HG03175 (cell line): ENCODE data around the gene LSM10.

Experiments
- ATAC-seq: cut with Tn5 transposase; IDR thresholded peaks from one replicate; pipeline ENCODE4 v1.9.1; 2021; ENCODE audit warnings: mild to moderate bottlenecking, moderate library complexity; ENCODE audit not compliant: unreplicated experiment

Gene LSM10

GRCh38 chr1:36354486-36354885 lies 43.2 kb downstream of the LSM10 start:
- no peak for ATAC-seq

- no peak for ATAC-seq
Observed at GRCh38 chr1:36352910-36353878, 44.5 kb downstream of the LSM10 start.

GRCh38 chr1:36352125-36352909 lies 45.4 kb downstream of the LSM10 start:
- no peak for ATAC-seq

- ATAC-seq = no peak
Observed at GRCh38 chr1:36351227-36351977, 46.3 kb downstream of the LSM10 start.

DNA sequence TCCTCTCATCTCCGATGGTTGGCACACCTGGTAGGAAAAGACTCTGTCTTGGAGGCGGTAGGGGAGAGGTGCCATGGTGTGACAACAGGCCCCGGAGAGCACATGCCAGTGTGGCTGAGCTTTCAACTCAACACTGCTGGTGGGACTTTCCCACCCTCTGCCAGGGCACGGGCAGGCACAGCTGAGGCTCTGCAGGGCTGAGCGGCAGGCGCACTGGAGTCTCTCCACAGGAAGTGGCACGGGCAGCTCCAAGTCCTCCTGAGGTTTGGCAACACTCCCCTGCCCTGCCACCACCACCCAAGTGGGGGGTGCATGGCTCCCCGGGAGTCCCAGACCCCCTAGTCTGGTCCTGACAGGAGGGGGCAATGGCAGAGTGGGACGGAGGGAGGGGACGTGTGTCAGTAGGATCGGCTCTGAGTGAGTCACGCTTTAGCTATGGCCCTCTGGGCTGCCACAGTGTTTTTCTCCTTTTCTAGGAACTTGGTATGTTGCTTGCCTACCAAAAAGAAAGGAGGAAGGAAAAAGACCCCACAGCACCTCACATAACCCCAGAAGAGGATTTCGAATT lies 47.0 kb downstream of the LSM10 start:
- no peak for ATAC-seq

DNA sequence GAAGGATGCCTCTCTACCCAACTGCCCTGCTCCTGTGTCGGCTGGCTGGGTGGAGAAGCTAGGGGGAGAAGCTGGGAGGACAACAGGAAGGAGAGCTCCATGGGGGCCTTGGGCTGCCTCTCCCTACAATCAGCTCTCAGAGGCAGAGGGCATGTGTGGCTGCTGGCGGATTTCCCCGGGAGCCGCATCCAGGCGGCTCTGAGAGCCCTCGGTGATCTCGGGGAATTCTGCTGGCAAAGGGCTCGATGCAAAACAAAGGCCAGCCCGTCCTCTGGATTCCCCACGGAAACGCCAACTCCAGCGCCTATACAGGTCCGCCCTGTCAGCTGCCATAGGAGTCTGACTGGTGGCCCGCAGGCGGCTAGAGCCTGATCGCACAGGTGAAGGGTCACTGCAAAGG lies 47.9 kb downstream of the LSM10 start:
- no peak for ATAC-seq

DNA sequence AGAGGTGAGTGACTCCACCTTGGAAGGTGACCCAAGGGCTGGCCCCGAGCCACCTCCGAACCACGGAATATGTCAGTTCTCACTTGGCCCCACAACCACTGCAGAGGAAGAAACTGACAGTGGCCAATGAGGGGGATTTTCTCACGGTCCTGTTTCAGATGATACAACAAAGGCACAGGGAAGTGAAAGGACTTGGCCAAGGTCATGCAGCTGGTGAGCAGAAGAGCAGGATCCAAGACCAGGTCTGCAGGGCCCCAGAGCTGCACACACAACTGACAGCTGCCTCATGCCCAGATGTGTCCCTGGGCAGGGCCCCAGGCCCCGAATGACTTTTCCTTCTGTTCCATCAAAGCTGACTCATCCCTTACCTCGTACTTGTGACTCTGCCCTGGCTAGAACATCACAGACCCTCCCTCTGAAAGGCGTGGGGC lies 48.5 kb downstream of the LSM10 start:
- peak; percentile 67 for ATAC-seq

- no peak for ATAC-seq
Observed at GRCh38 chr1:36346741-36347370, 50.9 kb downstream of the LSM10 start.

- no peak for ATAC-seq
Observed at GRCh38 chr1:36345353-36345752, 52.4 kb downstream of the LSM10 start.

DNA sequence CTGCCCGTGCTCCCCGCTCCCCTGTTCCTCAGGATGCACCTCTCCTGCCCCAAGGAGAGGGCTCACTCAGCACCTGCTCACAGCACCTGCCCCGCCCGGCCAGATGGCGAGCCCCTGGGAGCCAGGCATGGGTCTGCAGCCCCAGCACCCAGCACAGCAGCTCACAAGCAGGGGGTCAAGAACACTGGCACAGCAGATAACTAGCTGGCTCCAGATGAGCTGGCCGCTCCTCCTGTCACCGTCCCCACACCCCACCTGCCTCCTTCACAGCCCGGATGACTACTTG lies 53.4 kb downstream of the LSM10 start:
- ATAC-seq = no peak

DNA sequence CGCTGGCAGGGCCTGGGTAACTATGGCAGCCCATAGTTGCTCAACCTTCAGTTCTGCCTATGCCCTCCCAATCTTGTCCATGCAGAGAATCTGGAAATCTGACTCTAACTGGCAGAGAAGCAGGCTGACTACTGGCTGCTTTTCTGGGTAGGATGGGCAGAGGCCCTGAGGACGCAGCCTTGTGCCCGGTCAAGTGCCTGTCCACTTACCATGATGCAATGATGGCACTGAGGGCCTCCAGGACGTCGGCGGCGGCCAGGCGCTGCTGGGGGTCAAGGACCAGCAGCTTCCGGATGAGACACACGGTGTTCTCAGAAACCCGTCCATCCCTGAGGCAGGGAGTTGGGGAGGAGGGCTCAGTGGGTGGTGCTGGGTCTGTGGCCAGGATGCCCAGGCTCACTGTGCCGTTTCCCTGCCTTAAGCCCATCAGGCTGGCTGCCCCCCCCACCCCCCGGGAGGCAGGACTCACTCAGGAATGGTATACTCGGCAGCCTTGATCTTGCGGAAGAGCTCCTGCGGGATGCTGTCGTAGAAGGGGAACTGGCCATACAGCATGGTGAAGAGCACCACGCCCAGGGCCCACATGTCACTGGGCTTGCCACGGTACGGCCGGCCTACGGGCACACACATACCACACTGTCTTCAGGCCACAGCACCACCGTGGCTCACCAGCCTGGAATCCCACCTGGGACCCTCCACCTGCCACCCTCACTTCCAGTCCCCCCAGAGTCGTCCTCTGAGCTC lies 53.9 kb downstream of the LSM10 start:
- ATAC-seq = no peak
